Astrocyte of the cerebellum (primary cell): ENCODE measurements around the gene CCDC12.

ENCODE experiments used
- DNase-seq: peaks from one replicate; pipeline ENCODE4 v3.0.0-alpha.2; 2011; ENCODE audit warnings: low read depth
- H3K4me3 ChIP-seq: 2 replicates; pipeline ENCODE4 v1.5.1; 2011; ENCODE audit warnings: mild to moderate bottlenecking, low read depth, low read length, moderate library complexity
- CTCF ChIP-seq: IDR thresholded peaks from 2 replicates; pipeline ENCODE4 v1.5.1; 2012; ENCODE audit warnings: low read length, low read depth, moderate library complexity, mild to moderate bottlenecking; ENCODE audit errors: missing control alignments
- in situ Hi-C: cut with HindIII; loops from 2 replicates; pipeline ENCODE4 v1.10.0; 2017; ENCODE audit warnings: low sequenced_read_pairs

The CCDC12 gene

GRCh38 chr3:46939578-46940445, 36.7 kb downstream of the CCDC12 start:
- H3K4me3 ChIP-seq = no peak overlapping the region
- no peak for DNase-seq
- TF ChIP-seq CTCF = no peak
- in situ Hi-C loops = no loop called here

GRCh38 chr3:46938118-46938517, 38.4 kb downstream of the CCDC12 start:
- H3K4me3 ChIP-seq = no peak overlapping the region
- in situ Hi-C loops = no loop called here
- TF ChIP-seq CTCF = no peak
- DNase-seq = no peak

GRCh38 chr3:46936733-46937250, 39.8 kb downstream of the CCDC12 start:
- in situ Hi-C loops = no loop called here

GRCh38 chr3:46935989-46936558, 40.5 kb downstream of the CCDC12 start:
- in situ Hi-C loops = no loop called here
- TF ChIP-seq CTCF = no peak
- H3K4me3 ChIP-seq = no peak overlapping the region
- DNase-seq = no peak

More at GRCh38 chr3:46936733-46937250, 39.8 kb downstream of the CCDC12 start:
- TF ChIP-seq CTCF = no peak
- no peak overlapping the region for H3K4me3 ChIP-seq
- no peak for DNase-seq

GRCh38 chr3:46935168-46935858, 41.2 kb downstream of the CCDC12 start:
- peak; percentile 96 for TF ChIP-seq CTCF
- no peak overlapping the region for H3K4me3 ChIP-seq
- peak; percentile 88 for DNase-seq

GRCh38 chr3:46934498-46935167, 41.9 kb downstream of the CCDC12 start:
- TF ChIP-seq CTCF = no peak
- H3K4me3 ChIP-seq = no peak overlapping the region
- in situ Hi-C loops = no loop called here
- DNase-seq = no peak

More at GRCh38 chr3:46935168-46935858, 41.2 kb downstream of the CCDC12 start:
- in situ Hi-C loops = no loop called here
